ENCODE data around the gene ATG13.

The ATG13 gene

DNA sequence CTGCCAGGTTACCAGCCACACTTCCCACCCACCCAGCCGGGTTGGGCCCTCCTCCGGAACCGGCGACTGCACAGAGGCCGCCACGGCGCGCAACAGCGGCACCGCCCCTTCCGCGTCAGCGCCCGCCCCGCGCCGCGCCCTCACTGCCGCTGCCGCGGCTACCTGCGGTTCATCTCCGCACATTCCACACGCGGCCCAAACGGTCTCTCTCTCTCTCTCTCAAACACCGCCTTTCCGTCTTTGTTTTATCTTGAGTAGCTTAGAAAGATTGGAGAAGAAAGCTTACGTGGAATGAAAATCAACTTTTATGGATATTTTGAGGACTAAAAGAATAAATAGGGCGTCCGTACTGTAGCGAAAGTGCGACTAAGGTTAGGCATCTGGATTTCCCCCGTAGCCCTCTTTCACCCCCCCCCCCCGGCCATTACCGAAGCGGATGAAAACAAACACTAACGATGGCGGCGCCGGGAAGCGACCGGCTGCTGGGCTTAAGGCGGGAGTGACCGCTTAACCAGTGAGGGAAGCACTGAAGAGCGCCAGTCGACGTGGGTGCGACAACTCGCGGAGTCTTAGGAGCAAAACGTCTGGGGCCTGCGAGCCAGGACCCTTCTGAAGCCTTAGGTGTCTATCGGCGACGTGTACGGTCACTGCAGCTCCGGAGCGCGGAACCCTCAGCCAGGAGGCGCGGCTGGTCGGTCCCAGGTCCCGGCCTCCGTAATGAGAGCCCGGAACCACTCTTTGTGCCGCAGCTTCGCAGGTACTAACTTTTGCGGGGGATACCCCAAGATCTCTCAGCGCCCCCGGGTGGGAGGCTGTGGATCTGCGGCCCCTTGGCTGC is at the start of gene ATG13, which contains the start of gene HARBI1:
TSS of gene ATG13 (plus strand) at position 420 of the 838 bp plus-strand sequence. CDS start 26,739 bp downstream, outside the sequence.
TSS of gene HARBI1 (minus strand) at position 94 of the 838 bp plus-strand sequence. CDS start 990 bp downstream, outside the sequence.
- TF ChIP-seq YY1 (IDR thresholded peaks at IDR 0.05; ENCODE audit: low read depth) (peak; percentile 91), NFIC (IDR thresholded peaks at IDR 0.05) (no peak), EGR1 (IDR thresholded peaks at IDR 0.05) (0 out of 2 replicates have a peak, but pooled peaks have one; percentile 16), CEBPB (IDR thresholded peaks at IDR 0.05) (no peak), FOXM1 (IDR thresholded peaks at IDR 0.05; ENCODE audit: borderline replicate concordance, low read depth) (no peak), TCF12 (IDR thresholded peaks at IDR 0.05; ENCODE audit: low read depth) (no peak; the same call in 1 of the 2 replicates), TAF1 (IDR thresholded peaks at IDR 0.05; ENCODE audit: low read depth) (peak; percentile 48; the same call in 1 of the 2 replicates), CREB1 (IDR thresholded peaks at IDR 0.05; ENCODE audit: low read depth) (peak; percentile 49; the same call in 1 of the 2 replicates), TEAD4 (IDR thresholded peaks at IDR 0.05) (peak; percentile 36; the same call in 1 of the 2 replicates), EP300 (IDR thresholded peaks at IDR 0.05; ENCODE audit: borderline replicate concordance) (peak; percentile 67), ZBTB7A (IDR thresholded peaks at IDR 0.05; ENCODE audit: low read depth) (no peak), RAD21 (IDR thresholded peaks at IDR 0.05; ENCODE audit: low read depth) (0 out of 2 replicates have a peak, but pooled peaks have one; percentile 19)
- TF ChIP-seq, protein P1, sequence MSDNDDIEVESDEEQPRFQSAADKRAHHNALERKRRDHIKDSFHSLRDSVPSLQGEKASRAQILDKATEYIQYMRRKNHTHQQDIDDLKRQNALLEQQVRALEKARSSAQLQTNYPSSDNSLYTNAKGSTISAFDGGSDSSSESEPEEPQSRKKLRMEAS (IDR thresholded peaks at IDR 0.05): peak; percentile 35; the same call in 1 of the 2 replicates
- TF ChIP-seq, protein P2, sequence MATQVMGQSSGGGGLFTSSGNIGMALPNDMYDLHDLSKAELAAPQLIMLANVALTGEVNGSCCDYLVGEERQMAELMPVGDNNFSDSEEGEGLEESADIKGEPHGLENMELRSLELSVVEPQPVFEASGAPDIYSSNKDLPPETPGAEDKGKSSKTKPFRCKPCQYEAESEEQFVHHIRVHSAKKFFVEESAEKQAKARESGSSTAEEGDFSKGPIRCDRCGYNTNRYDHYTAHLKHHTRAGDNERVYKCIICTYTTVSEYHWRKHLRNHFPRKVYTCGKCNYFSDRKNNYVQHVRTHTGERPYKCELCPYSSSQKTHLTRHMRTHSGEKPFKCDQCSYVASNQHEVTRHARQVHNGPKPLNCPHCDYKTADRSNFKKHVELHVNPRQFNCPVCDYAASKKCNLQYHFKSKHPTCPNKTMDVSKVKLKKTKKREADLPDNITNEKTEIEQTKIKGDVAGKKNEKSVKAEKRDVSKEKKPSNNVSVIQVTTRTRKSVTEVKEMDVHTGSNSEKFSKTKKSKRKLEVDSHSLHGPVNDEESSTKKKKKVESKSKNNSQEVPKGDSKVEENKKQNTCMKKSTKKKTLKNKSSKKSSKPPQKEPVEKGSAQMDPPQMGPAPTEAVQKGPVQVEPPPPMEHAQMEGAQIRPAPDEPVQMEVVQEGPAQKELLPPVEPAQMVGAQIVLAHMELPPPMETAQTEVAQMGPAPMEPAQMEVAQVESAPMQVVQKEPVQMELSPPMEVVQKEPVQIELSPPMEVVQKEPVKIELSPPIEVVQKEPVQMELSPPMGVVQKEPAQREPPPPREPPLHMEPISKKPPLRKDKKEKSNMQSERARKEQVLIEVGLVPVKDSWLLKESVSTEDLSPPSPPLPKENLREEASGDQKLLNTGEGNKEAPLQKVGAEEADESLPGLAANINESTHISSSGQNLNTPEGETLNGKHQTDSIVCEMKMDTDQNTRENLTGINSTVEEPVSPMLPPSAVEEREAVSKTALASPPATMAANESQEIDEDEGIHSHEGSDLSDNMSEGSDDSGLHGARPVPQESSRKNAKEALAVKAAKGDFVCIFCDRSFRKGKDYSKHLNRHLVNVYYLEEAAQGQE (IDR thresholded peaks at IDR 0.05; ENCODE audit: low read depth): no peak
- TF ChIP-seq, protein P3, sequence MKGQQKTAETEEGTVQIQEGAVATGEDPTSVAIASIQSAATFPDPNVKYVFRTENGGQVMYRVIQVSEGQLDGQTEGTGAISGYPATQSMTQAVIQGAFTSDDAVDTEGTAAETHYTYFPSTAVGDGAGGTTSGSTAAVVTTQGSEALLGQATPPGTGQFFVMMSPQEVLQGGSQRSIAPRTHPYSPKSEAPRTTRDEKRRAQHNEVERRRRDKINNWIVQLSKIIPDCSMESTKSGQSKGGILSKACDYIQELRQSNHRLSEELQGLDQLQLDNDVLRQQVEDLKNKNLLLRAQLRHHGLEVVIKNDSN (IDR thresholded peaks at IDR 0.05): no peak

DNA sequence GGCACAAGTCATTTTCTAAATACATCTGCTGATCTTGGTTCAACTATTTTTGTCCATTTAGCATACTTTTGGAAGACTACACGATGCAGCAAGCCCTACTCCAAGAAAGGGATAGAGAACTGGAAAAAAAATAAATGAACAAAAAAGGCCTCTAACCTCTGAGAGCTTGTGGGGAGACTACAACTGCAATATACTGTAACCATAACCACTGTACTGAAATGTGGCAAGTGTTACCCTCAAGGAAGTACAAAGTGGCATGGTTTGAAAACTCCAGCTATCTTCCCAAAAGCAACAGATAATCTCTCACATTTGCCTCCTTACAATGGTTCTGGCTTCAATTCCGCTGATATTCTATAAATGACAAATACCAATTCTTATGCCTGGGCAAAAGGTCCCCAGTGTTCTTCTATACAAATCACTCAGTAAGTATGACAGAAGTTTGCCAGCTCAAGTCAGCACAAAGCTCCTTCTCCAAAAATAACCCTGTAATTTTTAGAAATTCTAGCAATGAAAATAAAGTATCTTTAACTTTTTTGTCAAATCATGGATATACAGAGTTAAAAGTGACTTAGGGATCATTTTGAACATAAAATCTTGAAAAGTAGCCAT is 46.5 kb upstream of the ATG13 start:
- TF ChIP-seq TEAD4 (IDR thresholded peaks at IDR 0.05) (no peak), EP300 (IDR thresholded peaks at IDR 0.05; ENCODE audit: borderline replicate concordance) (no peak), TAF1 (IDR thresholded peaks at IDR 0.05; ENCODE audit: low read depth) (no peak), CEBPB (IDR thresholded peaks at IDR 0.05) (no peak), YY1 (IDR thresholded peaks at IDR 0.05; ENCODE audit: low read depth) (no peak), ZBTB7A (IDR thresholded peaks at IDR 0.05; ENCODE audit: low read depth) (no peak), CREB1 (IDR thresholded peaks at IDR 0.05; ENCODE audit: low read depth) (no peak), TCF12 (IDR thresholded peaks at IDR 0.05; ENCODE audit: low read depth) (no peak), RAD21 (IDR thresholded peaks at IDR 0.05; ENCODE audit: low read depth) (no peak), NFIC (IDR thresholded peaks at IDR 0.05) (no peak), FOXM1 (IDR thresholded peaks at IDR 0.05; ENCODE audit: borderline replicate concordance, low read depth) (no peak), EGR1 (IDR thresholded peaks at IDR 0.05) (no peak)
- TF ChIP-seq, protein P2 (IDR thresholded peaks at IDR 0.05; ENCODE audit: low read depth): no peak
- TF ChIP-seq, protein P3 (IDR thresholded peaks at IDR 0.05): no peak
- TF ChIP-seq, protein P1 (IDR thresholded peaks at IDR 0.05): no peak

DNA sequence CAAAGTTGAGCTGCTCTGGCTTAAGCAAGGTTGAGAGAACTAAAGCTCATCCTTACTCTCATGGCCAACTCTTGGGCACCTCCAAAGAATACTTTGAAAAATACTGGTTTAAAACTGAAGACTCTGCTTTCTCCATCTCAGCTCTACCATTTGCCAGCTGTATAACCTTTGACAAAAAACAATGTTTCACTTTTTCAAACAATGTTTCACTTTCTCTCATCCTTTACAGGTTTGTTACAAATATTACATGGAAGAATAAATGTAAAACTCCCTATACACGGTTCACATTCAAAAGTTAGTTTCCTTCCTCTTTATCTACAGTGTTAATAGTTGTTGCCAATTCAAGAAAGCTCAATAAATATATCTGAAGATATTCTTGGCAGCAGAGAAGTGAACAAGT is 42.7 kb upstream of the ATG13 start:
- TF ChIP-seq, protein P2 (IDR thresholded peaks at IDR 0.05; ENCODE audit: low read depth): no peak
- TF ChIP-seq RAD21 (IDR thresholded peaks at IDR 0.05; ENCODE audit: low read depth) (no peak), TAF1 (IDR thresholded peaks at IDR 0.05; ENCODE audit: low read depth) (no peak), EGR1 (IDR thresholded peaks at IDR 0.05) (no peak), CEBPB (IDR thresholded peaks at IDR 0.05) (no peak), CREB1 (IDR thresholded peaks at IDR 0.05; ENCODE audit: low read depth) (no peak), FOXM1 (IDR thresholded peaks at IDR 0.05; ENCODE audit: borderline replicate concordance, low read depth) (no peak), TCF12 (IDR thresholded peaks at IDR 0.05; ENCODE audit: low read depth) (no peak), YY1 (IDR thresholded peaks at IDR 0.05; ENCODE audit: low read depth) (no peak), NFIC (IDR thresholded peaks at IDR 0.05) (no peak), EP300 (IDR thresholded peaks at IDR 0.05; ENCODE audit: borderline replicate concordance) (no peak), ZBTB7A (IDR thresholded peaks at IDR 0.05; ENCODE audit: low read depth) (no peak), TEAD4 (IDR thresholded peaks at IDR 0.05) (no peak)
- TF ChIP-seq, protein P3 (IDR thresholded peaks at IDR 0.05): no peak
- TF ChIP-seq, protein P1 (IDR thresholded peaks at IDR 0.05): no peak
